IMR-90 (cell line): ENCODE measurements around the gene ARTN. TPM values are rescaled to one million over a fixed set of nuclear protein-coding genes. Genes with fewer than 3 reads are reported as not detected.

ENCODE experiments used
- ATAC-seq: fragments of 200-7000 bp; cut with Tn5 transposase; 2 replicates; pipeline ENCODE4 v1.9.1; 2020; ENCODE audit warnings: low read depth, mild to moderate bottlenecking, moderate library complexity
- BruUV-seq: library from RNA; stranded (reverse); fragments of 400-500 nt; replicated peaks from 2 replicates; lab custom pipeline; 2021; lab: Mats Ljungman, UMichigan
- CTCF ChIA-PET: fragments of 300-600 bp; formaldehyde crosslinking; extraction: SDS; loops from one replicate; lab custom pipeline; 2021; ENCODE audit warnings: antibody characterized with exemption; lab: Yijun Ruan, JAX
- POLR2A ChIA-PET: fragments of 300-600 bp; sonication (Branson Sonifier 250); formaldehyde crosslinking; loops from one replicate; lab custom pipeline; 2022; ENCODE audit warnings: antibody characterized with exemption; ENCODE audit not compliant: unreplicated experiment; lab: Charles Lee
- DNase-seq: peaks from one replicate; pipeline ENCODE4 v3.0.0; 2013
- H2AFZ ChIP-seq: replicated peaks from 2 replicates; pipeline ENCODE3; 2013; ENCODE audit warnings: low read length, mild to moderate bottlenecking; ENCODE audit not compliant: poor library complexity
- H2AK5ac ChIP-seq: 2 replicates; pipeline ENCODE4 v1.6.1; 2013; ENCODE audit warnings: low read depth, low read length, inconsistent platforms
- H2AK9ac ChIP-seq: replicated peaks from 2 replicates; pipeline ENCODE3; 2013; ENCODE audit warnings: mild to moderate bottlenecking, low read depth, low read length, moderate library complexity; ENCODE audit not compliant: poor library complexity
- H2BK120ac ChIP-seq: 2 replicates; pipeline ENCODE4 v1.6.1; 2013; ENCODE audit warnings: low read depth, low read length, inconsistent platforms
- H2BK15ac ChIP-seq: 3 replicates; pipeline ENCODE4 v1.6.1; 2013; ENCODE audit warnings: low read depth, low read length, inconsistent platforms
- H2BK20ac ChIP-seq: 2 replicates; pipeline ENCODE4 v1.6.1; 2013; ENCODE audit warnings: low read depth, mild to moderate bottlenecking, inconsistent platforms, low read length, moderate library complexity
- H2BK5ac ChIP-seq: 2 replicates; pipeline ENCODE4 v1.6.1; 2013; ENCODE audit warnings: mild to moderate bottlenecking, low read depth, low read length, inconsistent platforms; ENCODE audit not compliant: poor library complexity, severe bottlenecking
- H3K14ac ChIP-seq: replicated peaks from 2 replicates; pipeline ENCODE4 v1.6.1; 2013; ENCODE audit warnings: low read depth, low read length, inconsistent platforms
- H3K18ac ChIP-seq: 2 replicates; pipeline ENCODE4 v1.6.1; 2013; ENCODE audit warnings: low read depth, low read length, control low read depth
- H3K23ac ChIP-seq: 2 replicates; pipeline ENCODE4 v1.6.1; 2013; ENCODE audit warnings: low read depth, low read length, inconsistent platforms
- H3K27ac ChIP-seq: 2 replicates; pipeline ENCODE4 v1.5.1; 2013; ENCODE audit warnings: mild to moderate bottlenecking, control low read depth, low read length; ENCODE audit not compliant: insufficient read depth
- H3K27me3 ChIP-seq: 2 replicates; pipeline ENCODE4 v1.6.1; 2013; ENCODE audit warnings: low read length; ENCODE audit not compliant: control insufficient read depth, insufficient read depth
- H3K36me3 ChIP-seq: 2 replicates; pipeline ENCODE4 v1.6.1; 2013; ENCODE audit warnings: low read length, mixed read lengths; ENCODE audit not compliant: control insufficient read depth, insufficient read depth
- H3K4ac ChIP-seq: 2 replicates; pipeline ENCODE4 v1.6.1; 2013; ENCODE audit warnings: low read depth, low read length, inconsistent platforms
- H3K4me1 ChIP-seq: 2 replicates; pipeline ENCODE4 v1.6.1; 2013; ENCODE audit warnings: low read length, mixed read lengths; ENCODE audit not compliant: control insufficient read depth, insufficient read depth
- H3K4me2 ChIP-seq: 2 replicates; pipeline ENCODE4 v1.6.1; 2013; ENCODE audit warnings: low read depth, mild to moderate bottlenecking, control low read depth, low read length, moderate library complexity
- H3K4me3 ChIP-seq: 2 replicates; pipeline ENCODE4 v1.5.1; 2013; ENCODE audit warnings: low read depth, mild to moderate bottlenecking, control low read depth, low read length, moderate library complexity; ENCODE audit not compliant: insufficient read depth
- H3K56ac ChIP-seq: 2 replicates; pipeline ENCODE4 v1.6.1; 2013; ENCODE audit warnings: low read length, inconsistent platforms; ENCODE audit not compliant: insufficient read depth; ENCODE audit errors: extremely low read depth
- H3K79me1 ChIP-seq, 2 experiments: 2 replicates each; pipeline ENCODE4 v1.6.1; 2013; ENCODE audit warnings: low read length in 2 of 2, inconsistent platforms in 1 of 2, low read depth in 1 of 2
- H3K9ac ChIP-seq: 2 replicates; pipeline ENCODE4 v1.6.1; 2013; ENCODE audit warnings: low read depth, low read length, control low read depth
- H3K9me1 ChIP-seq: 2 replicates; pipeline ENCODE4 v1.6.1; 2013; ENCODE audit warnings: low read length, inconsistent platforms; ENCODE audit not compliant: insufficient read depth
- H3K9me3 ChIP-seq: 2 replicates; pipeline ENCODE4 v1.6.1; 2013; ENCODE audit warnings: low read length; ENCODE audit not compliant: control insufficient read depth, insufficient read depth
- H4K20me1 ChIP-seq: 2 replicates; pipeline ENCODE4 v1.6.1; 2013; ENCODE audit warnings: low read length, inconsistent platforms; ENCODE audit not compliant: insufficient read depth
- H4K5ac ChIP-seq: 2 replicates; pipeline ENCODE4 v1.6.1; 2013; ENCODE audit warnings: mild to moderate bottlenecking, low read depth, low read length, control low read depth
- H4K8ac ChIP-seq, 2 experiments: 2 replicates each; pipeline ENCODE4 v1.6.1; 2013; ENCODE audit warnings: low read depth in 2 of 2, low read length in 2 of 2, control low read depth in 1 of 2, inconsistent platforms in 1 of 2
- H4K91ac ChIP-seq: 2 replicates; pipeline ENCODE4 v1.6.1; 2013; ENCODE audit warnings: low read depth, low read length, inconsistent platforms; ENCODE audit not compliant: insufficient read depth
- BHLHE40 ChIP-seq: fragments of 150-350 bp; IDR thresholded peaks from 2 replicates; pipeline ENCODE4 v1.6.1; 2016; ENCODE audit warnings: mild to moderate bottlenecking, low read depth, low read length
- CEBPB ChIP-seq: IDR thresholded peaks from 2 replicates; pipeline ENCODE4 v1.6.1; 2012; ENCODE audit warnings: low read depth, low read length, improper control_type of control experiment
- CHD1 ChIP-seq: IDR thresholded peaks from 2 replicates; pipeline ENCODE4 v1.6.1; 2012; ENCODE audit warnings: low read depth, low read length, improper control_type of control experiment
- FOS ChIP-seq: fragments of 150-350 bp; IDR thresholded peaks from 2 replicates; pipeline ENCODE4 v1.6.1; 2016; ENCODE audit warnings: low read depth, low read length
- MAFK ChIP-seq: IDR thresholded peaks from 2 replicates; pipeline ENCODE4 v1.6.1; 2012; ENCODE audit warnings: low read depth, low read length, improper control_type of control experiment
- MAZ ChIP-seq: IDR thresholded peaks from 2 replicates; pipeline ENCODE4 v1.6.1; 2012; ENCODE audit warnings: low read depth, mild to moderate bottlenecking, low read length, improper control_type of control experiment, moderate library complexity, borderline replicate concordance
- MXI1 ChIP-seq: IDR thresholded peaks from 2 replicates; pipeline ENCODE4 v1.6.1; 2012; ENCODE audit warnings: low read depth, mild to moderate bottlenecking, low read length, moderate library complexity, borderline replicate concordance
- NFE2L2 ChIP-seq: fragments of 150-350 bp; IDR thresholded peaks from 2 replicates; pipeline ENCODE4 v1.6.1; 2016; ENCODE audit warnings: low read depth, mild to moderate bottlenecking, low read length
- POLR2A ChIP-seq: IDR thresholded peaks from 2 replicates; pipeline ENCODE4 v1.6.1; 2012; ENCODE audit warnings: mild to moderate bottlenecking, low read depth, low read length
- RAD21 ChIP-seq: IDR thresholded peaks from 2 replicates; pipeline ENCODE4 v1.6.1; 2012; ENCODE audit warnings: low read length, improper control_type of control experiment
- RCOR1 ChIP-seq: IDR thresholded peaks from 2 replicates; pipeline ENCODE4 v1.6.1; 2012; ENCODE audit warnings: mild to moderate bottlenecking, low read length, improper control_type of control experiment; ENCODE audit not compliant: insufficient replicate concordance
- RFX5 ChIP-seq: IDR thresholded peaks from 2 replicates; pipeline ENCODE4 v1.8.0; 2012; ENCODE audit warnings: low read depth, mild to moderate bottlenecking, low read length, moderate library complexity
- SMC3 ChIP-seq: fragments of 150-350 bp; IDR thresholded peaks from 2 replicates; pipeline ENCODE4 v1.6.1; 2016; ENCODE audit warnings: low read depth, mild to moderate bottlenecking, antibody characterized with exemption, low read length, moderate library complexity
- WGBS, 2 experiments: methylation state at CpG; one replicate each; pipeline versions ENCODE4 v1.1.5 to v1.1.7; 2013; ENCODE audit warnings: missing lambda C conversion rate in 2 of 2; ENCODE audit not compliant: insufficient read length in 1 of 2; ENCODE audit errors: extremely low coverage in 2 of 2; 5-methylcytosine and 5-hydroxymethylcytosine counted together
- dilution Hi-C: fragments of 300-500 bp; cut with HindIII; formaldehyde crosslinking; loops from one replicate; pipeline ENCODE4 v1.14.3; 2018; ENCODE audit warnings: low sequenced_read_pairs; ENCODE audit not compliant: unreplicated experiment
- in situ Hi-C: fragments of 300-500 bp; cut with MboI; formaldehyde crosslinking; loops from 3 replicates; pipeline ENCODE4 v1.14.3; 2019; ENCODE audit warnings: low sequenced_read_pairs, inconsistent platforms, mixed read lengths
- intact Hi-C: fragments of 100-400 bp; cut with micrococcal nuclease; formaldehyde crosslinking; loops from 2 replicates; pipeline ENCODE4 v1.10.0; 2022
- polyA plus RNA-seq, 3 experiments: library from polyadenylated mRNA; depleted of rRNA; stranded (reverse); fragments of >200 nt; gene quantifications; 2 replicates each; pipeline ENCODE4 v1.2.3, GENCODE V29; 2012; ENCODE audit warnings: low replicate concordance in 1 of 3
- total RNA-seq: library from RNA; depleted of rRNA; stranded (reverse); fragments of >200 nt; gene quantifications from 2 replicates; pipeline ENCODE4 v1.2.3, GENCODE V29; 2012
- TF ChIP-seq, protein P1 (sequence below): conservative IDR thresholded peaks from 2 replicates; pipeline ENCODE4 v1.5.1; 2012; ENCODE audit warnings: mild to moderate bottlenecking, low read depth, low read length, improper control_type of control experiment
- TF ChIP-seq, protein P2 (sequence below): fragments of 150-350 bp; IDR thresholded peaks from 2 replicates; pipeline ENCODE4 v1.6.1; 2017; ENCODE audit warnings: mild to moderate bottlenecking, antibody characterized with exemption, low read length, low read depth
- TF ChIP-seq, protein P3 (sequence below): fragments of 150-350 bp; IDR thresholded peaks from 2 replicates; pipeline ENCODE4 v1.6.1; 2016; ENCODE audit warnings: low read depth, mild to moderate bottlenecking, low read length, moderate library complexity, borderline replicate concordance

ARTN gene
- total and polyA plus RNA-seq, 2 of the 4 experiments (the other 2 are of a cell fraction), result 0.29 TPM; not detected in 1

DNA sequence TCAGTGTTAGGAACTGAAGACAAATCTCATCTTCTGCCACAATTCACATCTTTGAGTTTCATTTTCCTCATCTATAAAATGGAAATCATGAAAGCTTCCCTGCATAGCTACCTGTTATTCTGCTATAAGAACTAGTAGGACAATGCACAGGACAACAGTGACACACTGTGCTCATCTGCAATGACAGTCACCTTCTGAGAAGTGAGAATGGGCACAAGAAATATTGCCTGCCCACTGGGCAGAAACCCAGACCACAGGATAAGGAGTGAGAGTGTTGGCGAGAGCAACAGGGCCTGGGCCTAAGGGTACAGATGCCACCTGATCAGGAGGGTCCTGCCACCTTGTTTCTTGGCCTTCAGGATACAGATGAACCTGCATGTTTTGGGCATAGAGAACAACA is 23.3 kb upstream of the ARTN start:
- Histone ChIP-seq H4K20me1 (no peaks in the 10 kb centered on the region), H2AK9ac (no peak overlapping the region), H4K91ac (no peak overlapping the region), H3K36me3 (peaks cover 2% of the 10 kb centered on the region), H3K56ac (no peak overlapping the region), H3K9ac (no peak overlapping the region), H3K14ac (no peak overlapping the region), H3K27ac (no peak overlapping the region), H3K4me2 (no peak overlapping the region), H2BK5ac (no peak overlapping the region), H3K4me3 (no peak overlapping the region), H3K4ac (no peak overlapping the region), H2BK120ac (no peak overlapping the region), H3K9me1 (peaks cover 5% of the 10 kb centered on the region; the same call in 1 of the 2 replicates), H3K4me1 (peaks cover 9% of the 10 kb centered on the region; the same call in 1 of the 2 replicates), H2AK5ac (no peak overlapping the region), H2BK20ac (no peak overlapping the region), H3K18ac (no peak overlapping the region), H3K9me3 (no peaks in the 10 kb centered on the region), H3K27me3 (no peaks in the 10 kb centered on the region), H3K79me1 (no peaks in the 10 kb centered on the region), H3K23ac (no peak overlapping the region), H2AFZ (no peak overlapping the region), H2BK15ac (no peak overlapping the region), H4K5ac (no peak overlapping the region), H4K8ac (no peak overlapping the region)
- no peak for DNase-seq
- intact Hi-C loops, result no loop called here
- ChIA-PET POLR2A (no interaction called here), CTCF (no interaction called here)
- TF ChIP-seq MXI1 (no peak), NFE2L2 (no peak), FOS (no peak), RCOR1 (no peak), RFX5 (no peak), RAD21 (no peak), POLR2A (no peak), BHLHE40 (no peak), CHD1 (no peak), SMC3 (no peak), CEBPB (no peak), MAZ (no peak), MAFK (no peak)
- TF ChIP-seq, protein P1, sequence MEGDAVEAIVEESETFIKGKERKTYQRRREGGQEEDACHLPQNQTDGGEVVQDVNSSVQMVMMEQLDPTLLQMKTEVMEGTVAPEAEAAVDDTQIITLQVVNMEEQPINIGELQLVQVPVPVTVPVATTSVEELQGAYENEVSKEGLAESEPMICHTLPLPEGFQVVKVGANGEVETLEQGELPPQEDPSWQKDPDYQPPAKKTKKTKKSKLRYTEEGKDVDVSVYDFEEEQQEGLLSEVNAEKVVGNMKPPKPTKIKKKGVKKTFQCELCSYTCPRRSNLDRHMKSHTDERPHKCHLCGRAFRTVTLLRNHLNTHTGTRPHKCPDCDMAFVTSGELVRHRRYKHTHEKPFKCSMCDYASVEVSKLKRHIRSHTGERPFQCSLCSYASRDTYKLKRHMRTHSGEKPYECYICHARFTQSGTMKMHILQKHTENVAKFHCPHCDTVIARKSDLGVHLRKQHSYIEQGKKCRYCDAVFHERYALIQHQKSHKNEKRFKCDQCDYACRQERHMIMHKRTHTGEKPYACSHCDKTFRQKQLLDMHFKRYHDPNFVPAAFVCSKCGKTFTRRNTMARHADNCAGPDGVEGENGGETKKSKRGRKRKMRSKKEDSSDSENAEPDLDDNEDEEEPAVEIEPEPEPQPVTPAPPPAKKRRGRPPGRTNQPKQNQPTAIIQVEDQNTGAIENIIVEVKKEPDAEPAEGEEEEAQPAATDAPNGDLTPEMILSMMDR, result no peak
- TF ChIP-seq, protein P2, sequence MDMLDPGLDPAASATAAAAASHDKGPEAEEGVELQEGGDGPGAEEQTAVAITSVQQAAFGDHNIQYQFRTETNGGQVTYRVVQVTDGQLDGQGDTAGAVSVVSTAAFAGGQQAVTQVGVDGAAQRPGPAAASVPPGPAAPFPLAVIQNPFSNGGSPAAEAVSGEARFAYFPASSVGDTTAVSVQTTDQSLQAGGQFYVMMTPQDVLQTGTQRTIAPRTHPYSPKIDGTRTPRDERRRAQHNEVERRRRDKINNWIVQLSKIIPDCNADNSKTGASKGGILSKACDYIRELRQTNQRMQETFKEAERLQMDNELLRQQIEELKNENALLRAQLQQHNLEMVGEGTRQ, result no peak
- TF ChIP-seq, protein P3, sequence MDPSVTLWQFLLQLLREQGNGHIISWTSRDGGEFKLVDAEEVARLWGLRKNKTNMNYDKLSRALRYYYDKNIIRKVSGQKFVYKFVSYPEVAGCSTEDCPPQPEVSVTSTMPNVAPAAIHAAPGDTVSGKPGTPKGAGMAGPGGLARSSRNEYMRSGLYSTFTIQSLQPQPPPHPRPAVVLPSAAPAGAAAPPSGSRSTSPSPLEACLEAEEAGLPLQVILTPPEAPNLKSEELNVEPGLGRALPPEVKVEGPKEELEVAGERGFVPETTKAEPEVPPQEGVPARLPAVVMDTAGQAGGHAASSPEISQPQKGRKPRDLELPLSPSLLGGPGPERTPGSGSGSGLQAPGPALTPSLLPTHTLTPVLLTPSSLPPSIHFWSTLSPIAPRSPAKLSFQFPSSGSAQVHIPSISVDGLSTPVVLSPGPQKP, result no peak
- in situ Hi-C loops, result no loop called here
- dilution Hi-C loops, result no loop called here
- no TSS peak for BruUV-seq
- WGBS, 2 experiments, result no CpG with 5 or more reads among the region's 1 CpG
- no peak for ATAC-seq
